ENCODE data around the gene CSNK1A1. TPM values are rescaled to one million over a fixed set of nuclear protein-coding genes. Genes with fewer than 3 reads are reported as not detected.

CSNK1A1 gene
- total RNA-seq, 4 donors from 2014 or later: 157 to 252 (median 215) TPM

DNA sequence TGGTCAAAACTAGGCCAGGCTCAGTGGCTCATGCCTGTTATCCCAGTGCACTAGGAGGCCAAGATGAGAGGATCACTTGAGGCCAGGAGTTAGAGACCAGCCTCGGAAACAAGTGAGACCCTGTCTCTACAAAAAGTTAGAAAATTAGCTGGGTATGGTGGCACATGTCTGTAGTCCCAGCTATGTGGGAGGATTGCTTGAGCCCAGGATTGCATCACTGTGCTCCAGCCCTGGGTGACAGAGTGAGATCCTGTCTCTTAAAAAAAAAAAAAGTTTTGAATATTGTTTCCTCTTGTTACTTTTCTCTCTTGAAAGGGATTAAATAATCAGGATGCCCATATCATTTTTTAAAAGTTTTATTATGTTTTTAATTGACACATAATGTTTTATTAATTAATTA, 37.7 kb upstream of the CSNK1A1 start:
- in situ Hi-C loops (cut with MboI; ENCODE audit: low sequenced_read_pairs in 4 of 4): loop anchor here in 1 of 4 donors (25.0 kb wide), 1 partner anchor 427 kb away; no protein-coding TSS in a partner anchor
- no peak for TF ChIP-seq POLR2A (IDR thresholded peaks at IDR 0.05)
- TF ChIP-seq, protein P1, sequence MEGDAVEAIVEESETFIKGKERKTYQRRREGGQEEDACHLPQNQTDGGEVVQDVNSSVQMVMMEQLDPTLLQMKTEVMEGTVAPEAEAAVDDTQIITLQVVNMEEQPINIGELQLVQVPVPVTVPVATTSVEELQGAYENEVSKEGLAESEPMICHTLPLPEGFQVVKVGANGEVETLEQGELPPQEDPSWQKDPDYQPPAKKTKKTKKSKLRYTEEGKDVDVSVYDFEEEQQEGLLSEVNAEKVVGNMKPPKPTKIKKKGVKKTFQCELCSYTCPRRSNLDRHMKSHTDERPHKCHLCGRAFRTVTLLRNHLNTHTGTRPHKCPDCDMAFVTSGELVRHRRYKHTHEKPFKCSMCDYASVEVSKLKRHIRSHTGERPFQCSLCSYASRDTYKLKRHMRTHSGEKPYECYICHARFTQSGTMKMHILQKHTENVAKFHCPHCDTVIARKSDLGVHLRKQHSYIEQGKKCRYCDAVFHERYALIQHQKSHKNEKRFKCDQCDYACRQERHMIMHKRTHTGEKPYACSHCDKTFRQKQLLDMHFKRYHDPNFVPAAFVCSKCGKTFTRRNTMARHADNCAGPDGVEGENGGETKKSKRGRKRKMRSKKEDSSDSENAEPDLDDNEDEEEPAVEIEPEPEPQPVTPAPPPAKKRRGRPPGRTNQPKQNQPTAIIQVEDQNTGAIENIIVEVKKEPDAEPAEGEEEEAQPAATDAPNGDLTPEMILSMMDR (IDR thresholded peaks at IDR 0.05 in 4 of 5, conservative IDR thresholded peaks at IDR 0.05 in 1 of 5): no peak
- Histone ChIP-seq H3K4me1 (peaks cover 2 to 21% of the 10 kb centered on the region in 2 donors), H3K27ac (no peak overlapping the region), H3K27me3 (no peaks in the 10 kb centered on the region), H3K9me3 (no peaks in the 10 kb centered on the region), H3K36me3 (no peaks in the 10 kb centered on the region), H3K4me3 (no peak overlapping the region)
- no peak for ATAC-seq
- intact Hi-C loops (cut with DNase I; ENCODE audit: low total_unique reads): no loop called here
- no peak for DNase-seq

DNA sequence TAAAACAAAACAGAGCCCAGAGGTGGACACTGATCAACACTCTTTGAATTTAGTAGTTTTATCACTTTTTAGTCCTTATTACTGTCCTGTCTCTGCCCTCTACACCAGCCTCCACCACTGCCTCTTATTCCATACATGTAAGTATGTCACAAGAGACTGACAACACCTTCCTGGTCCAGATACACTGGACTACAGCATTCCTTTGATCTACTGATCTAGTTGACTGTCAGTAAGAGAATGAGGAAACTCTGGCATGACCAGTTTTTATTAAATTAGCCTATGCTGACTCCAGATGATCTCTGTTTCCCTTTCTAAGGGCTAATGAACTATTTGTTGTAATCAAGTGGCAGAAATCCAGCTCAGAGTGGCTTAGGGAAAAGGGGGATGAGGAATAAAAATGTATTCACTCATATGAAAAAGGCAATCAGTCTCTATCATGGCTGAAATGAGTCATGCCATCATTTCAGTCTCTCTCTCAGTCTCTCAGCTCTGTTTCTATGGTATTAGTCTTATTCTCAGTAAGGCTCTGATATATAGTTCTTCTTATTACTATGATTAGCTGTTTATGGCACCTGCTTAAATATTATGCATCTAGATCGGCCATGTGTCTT, 35.6 kb upstream of the CSNK1A1 start:
- TF ChIP-seq, protein P1 (IDR thresholded peaks at IDR 0.05 in 4 of 5, conservative IDR thresholded peaks at IDR 0.05 in 1 of 5): no peak
- no peak for TF ChIP-seq POLR2A (IDR thresholded peaks at IDR 0.05)
- in situ Hi-C loops (cut with MboI; ENCODE audit: low sequenced_read_pairs in 4 of 4): loop anchor here in 1 of 4 donors (25.0 kb wide), 1 partner anchor 425 kb away; no protein-coding TSS in a partner anchor
- no peak for DNase-seq
- intact Hi-C loops (cut with DNase I; ENCODE audit: low total_unique reads): no loop called here
- Histone ChIP-seq H3K4me1 (peaks cover 15 to 34% of the 10 kb centered on the region in 2 donors), H3K27me3 (no peaks in the 10 kb centered on the region), H3K27ac (peak overlapping the region in 1 of 4 donors; percentile 31), H3K4me3 (no peak overlapping the region), H3K36me3 (no peaks in the 10 kb centered on the region), H3K9me3 (no peaks in the 10 kb centered on the region)
- no peak for ATAC-seq

DNA sequence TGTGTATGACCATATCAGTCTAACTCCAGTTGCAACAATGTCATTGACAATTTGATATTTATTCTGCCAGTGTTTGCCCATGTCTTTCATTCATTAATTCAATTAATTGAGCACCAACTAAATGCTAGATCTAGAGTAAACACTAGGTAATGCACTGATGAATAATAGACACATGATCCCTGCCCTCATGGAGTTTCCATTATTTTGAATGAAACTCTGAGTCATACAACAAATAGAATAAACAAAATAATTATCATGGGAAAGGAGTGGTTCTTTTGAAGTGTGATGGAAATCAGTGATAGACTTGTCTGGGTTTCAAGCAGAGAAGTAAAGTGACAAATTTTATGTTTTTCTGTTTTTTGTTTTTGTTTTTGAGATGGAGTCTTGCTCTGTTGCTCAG, 34.7 kb upstream of the CSNK1A1 start:
- Histone ChIP-seq H3K27me3 (no peaks in the 10 kb centered on the region), H3K27ac (no peak overlapping the region), H3K36me3 (no peaks in the 10 kb centered on the region), H3K4me3 (no peak overlapping the region), H3K4me1 (peaks cover 15 to 35% of the 10 kb centered on the region in 2 donors), H3K9me3 (no peaks in the 10 kb centered on the region)
- no peak for ATAC-seq
- intact Hi-C loops (cut with DNase I; ENCODE audit: low total_unique reads): no loop called here
- TF ChIP-seq, protein P1 (IDR thresholded peaks at IDR 0.05 in 4 of 5, conservative IDR thresholded peaks at IDR 0.05 in 1 of 5): no peak
- no peak for TF ChIP-seq POLR2A (IDR thresholded peaks at IDR 0.05)
- DNase-seq: no peak
- in situ Hi-C loops (cut with MboI; ENCODE audit: low sequenced_read_pairs in 4 of 4): loop anchor here in 1 of 4 donors (25.0 kb wide), 1 partner anchor 424 kb away; no protein-coding TSS in a partner anchor

- intact Hi-C loops (cut with DNase I; ENCODE audit: low total_unique reads): no loop called here
- H3K4me3 ChIP-seq: no peak overlapping the region
- no peaks in the 10 kb centered on the region for H3K9me3 ChIP-seq
- peak overlapping the region; percentile 78 to 89 (median 80) for H3K27ac ChIP-seq
- DNase-seq (no peak), ATAC-seq (no peak)
- in situ Hi-C loops (cut with MboI; ENCODE audit: low sequenced_read_pairs in 4 of 4): loop anchor here in 1 of 4 donors (25.0 kb wide), 1 partner anchor 422 kb away; no protein-coding TSS in a partner anchor
- H3K4me1 ChIP-seq: peaks cover 15 to 42% of the 10 kb centered on the region in 2 donors
- H3K27me3 ChIP-seq: no peaks in the 10 kb centered on the region
- H3K36me3 ChIP-seq: no peaks in the 10 kb centered on the region
- TF ChIP-seq, protein P1 (IDR thresholded peaks at IDR 0.05 in 4 of 5, conservative IDR thresholded peaks at IDR 0.05 in 1 of 5): no peak
- TF ChIP-seq POLR2A (IDR thresholded peaks at IDR 0.05): no peak
Observed at GRCh38 chr5:149584121-149584520, 32.9 kb upstream of the CSNK1A1 start.
